Kidney tubule cell (primary cell): Measurements from ENCODE around the gene TVP23C.
A peak's percentile ranks its signal among the peaks of the same experiment; 100 is the strongest.

Source experiments
- DNase-seq: peaks from one replicate; pipeline ENCODE4 v3.0.0-alpha.2; 2018; ENCODE audit warnings: low spot score

Gene TVP23C

GRCh38 chr17:15465045-15465701, 98.1 kb downstream of the TVP23C start:
- no peak for DNase-seq

- DNase-seq: peak; percentile 49
Measured at GRCh38 chr17:15464231-15464985, 98.9 kb downstream of the TVP23C start.

- DNase-seq: peak; percentile 52
Measured at GRCh38 chr17:15462976-15463772, 100.1 kb downstream of the TVP23C start.

GRCh38 chr17:15457723-15458094, 105.6 kb downstream of the TVP23C start:
- DNase-seq: no peak

GRCh38 chr17:15456972-15457722, 106.1 kb downstream of the TVP23C start:
- peak; percentile 10 for DNase-seq

- no peak for DNase-seq
Measured at GRCh38 chr17:15456496-15456895, 106.8 kb downstream of the TVP23C start.

- DNase-seq: no peak
Measured at GRCh38 chr17:15454346-15454745, 108.9 kb downstream of the TVP23C start.

- no peak for DNase-seq
Measured at GRCh38 chr17:15453782-15454181, 109.5 kb downstream of the TVP23C start.

GRCh38 chr17:15453246-15453645, 110.0 kb downstream of the TVP23C start:
- DNase-seq: no peak

GRCh38 chr17:15452746-15453145, 110.5 kb downstream of the TVP23C start:
- DNase-seq: no peak
